ENCODE data around the gene IL5RA.

DNA sequence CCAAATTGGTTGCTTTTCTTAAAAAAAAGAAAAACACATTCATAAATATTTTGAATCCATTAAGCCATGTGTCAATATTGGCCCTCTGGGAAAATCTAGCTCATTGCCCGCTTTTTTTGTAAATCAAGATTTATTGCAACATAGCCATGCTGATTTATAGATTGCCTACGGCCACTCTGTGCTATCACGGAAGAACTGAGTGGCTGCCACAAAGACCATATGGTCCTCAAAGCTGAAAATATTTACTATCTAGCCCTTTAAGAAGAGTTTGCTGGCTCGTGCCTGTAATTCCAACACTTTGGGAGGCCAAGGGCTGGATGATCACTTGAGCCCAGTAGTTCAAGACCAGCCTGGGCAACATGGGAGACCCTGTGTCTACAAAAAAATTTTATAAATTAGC lies 45.9 kb downstream of the IL5RA start:
- TF ChIP-seq, protein P1, sequence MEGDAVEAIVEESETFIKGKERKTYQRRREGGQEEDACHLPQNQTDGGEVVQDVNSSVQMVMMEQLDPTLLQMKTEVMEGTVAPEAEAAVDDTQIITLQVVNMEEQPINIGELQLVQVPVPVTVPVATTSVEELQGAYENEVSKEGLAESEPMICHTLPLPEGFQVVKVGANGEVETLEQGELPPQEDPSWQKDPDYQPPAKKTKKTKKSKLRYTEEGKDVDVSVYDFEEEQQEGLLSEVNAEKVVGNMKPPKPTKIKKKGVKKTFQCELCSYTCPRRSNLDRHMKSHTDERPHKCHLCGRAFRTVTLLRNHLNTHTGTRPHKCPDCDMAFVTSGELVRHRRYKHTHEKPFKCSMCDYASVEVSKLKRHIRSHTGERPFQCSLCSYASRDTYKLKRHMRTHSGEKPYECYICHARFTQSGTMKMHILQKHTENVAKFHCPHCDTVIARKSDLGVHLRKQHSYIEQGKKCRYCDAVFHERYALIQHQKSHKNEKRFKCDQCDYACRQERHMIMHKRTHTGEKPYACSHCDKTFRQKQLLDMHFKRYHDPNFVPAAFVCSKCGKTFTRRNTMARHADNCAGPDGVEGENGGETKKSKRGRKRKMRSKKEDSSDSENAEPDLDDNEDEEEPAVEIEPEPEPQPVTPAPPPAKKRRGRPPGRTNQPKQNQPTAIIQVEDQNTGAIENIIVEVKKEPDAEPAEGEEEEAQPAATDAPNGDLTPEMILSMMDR (IDR thresholded peaks at IDR 0.05), result no peak
- TF ChIP-seq POLR2A (IDR thresholded peaks at IDR 0.05), result no peak
